ENCODE results near the gene NCAM1.

The NCAM1 gene

GRCh38 chr11:113137713-113138529, 176.7 kb downstream of the NCAM1 start:
- H3K4me3 ChIP-seq (ENCODE audit: low read length), result no peak overlapping the region
- TF ChIP-seq, protein P1, sequence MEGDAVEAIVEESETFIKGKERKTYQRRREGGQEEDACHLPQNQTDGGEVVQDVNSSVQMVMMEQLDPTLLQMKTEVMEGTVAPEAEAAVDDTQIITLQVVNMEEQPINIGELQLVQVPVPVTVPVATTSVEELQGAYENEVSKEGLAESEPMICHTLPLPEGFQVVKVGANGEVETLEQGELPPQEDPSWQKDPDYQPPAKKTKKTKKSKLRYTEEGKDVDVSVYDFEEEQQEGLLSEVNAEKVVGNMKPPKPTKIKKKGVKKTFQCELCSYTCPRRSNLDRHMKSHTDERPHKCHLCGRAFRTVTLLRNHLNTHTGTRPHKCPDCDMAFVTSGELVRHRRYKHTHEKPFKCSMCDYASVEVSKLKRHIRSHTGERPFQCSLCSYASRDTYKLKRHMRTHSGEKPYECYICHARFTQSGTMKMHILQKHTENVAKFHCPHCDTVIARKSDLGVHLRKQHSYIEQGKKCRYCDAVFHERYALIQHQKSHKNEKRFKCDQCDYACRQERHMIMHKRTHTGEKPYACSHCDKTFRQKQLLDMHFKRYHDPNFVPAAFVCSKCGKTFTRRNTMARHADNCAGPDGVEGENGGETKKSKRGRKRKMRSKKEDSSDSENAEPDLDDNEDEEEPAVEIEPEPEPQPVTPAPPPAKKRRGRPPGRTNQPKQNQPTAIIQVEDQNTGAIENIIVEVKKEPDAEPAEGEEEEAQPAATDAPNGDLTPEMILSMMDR (conservative IDR thresholded peaks at IDR 0.05; ENCODE audit: low read depth, low read length), result no peak
- DNase-seq (ENCODE audit: low read depth), result no peak

DNA sequence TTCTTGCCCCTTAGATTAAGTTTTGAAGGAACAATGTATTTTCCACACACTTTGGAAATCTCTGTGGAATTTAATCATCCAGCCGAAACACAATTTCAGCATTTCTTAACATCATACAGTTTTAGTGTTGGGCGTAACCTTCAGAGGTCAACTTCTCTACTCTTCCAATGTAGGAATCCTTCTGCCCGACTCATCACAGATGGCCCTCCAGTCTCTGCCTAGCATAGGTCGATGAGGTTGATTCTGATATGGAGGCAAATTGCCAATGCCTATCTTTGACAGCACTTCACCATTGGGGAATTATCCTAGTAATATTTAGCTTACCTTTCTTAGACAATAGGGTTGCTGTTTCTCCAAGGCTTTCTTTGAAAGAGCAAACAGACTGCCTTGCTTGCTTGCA, 177.5 kb downstream of the NCAM1 start:
- TF ChIP-seq, protein P1 (conservative IDR thresholded peaks at IDR 0.05; ENCODE audit: low read depth, low read length), result no peak
- no peak for DNase-seq (ENCODE audit: low read depth)
- no peak overlapping the region for H3K4me3 ChIP-seq (ENCODE audit: low read length)

- TF ChIP-seq, protein P1 (conservative IDR thresholded peaks at IDR 0.05; ENCODE audit: low read depth, low read length), result no peak
- DNase-seq (ENCODE audit: low read depth), result no peak
- H3K4me3 ChIP-seq (ENCODE audit: low read length), result no peak overlapping the region
These were observed 179.8 kb downstream of the NCAM1 start for GRCh38 chr11:113141010-113141409.

DNA sequence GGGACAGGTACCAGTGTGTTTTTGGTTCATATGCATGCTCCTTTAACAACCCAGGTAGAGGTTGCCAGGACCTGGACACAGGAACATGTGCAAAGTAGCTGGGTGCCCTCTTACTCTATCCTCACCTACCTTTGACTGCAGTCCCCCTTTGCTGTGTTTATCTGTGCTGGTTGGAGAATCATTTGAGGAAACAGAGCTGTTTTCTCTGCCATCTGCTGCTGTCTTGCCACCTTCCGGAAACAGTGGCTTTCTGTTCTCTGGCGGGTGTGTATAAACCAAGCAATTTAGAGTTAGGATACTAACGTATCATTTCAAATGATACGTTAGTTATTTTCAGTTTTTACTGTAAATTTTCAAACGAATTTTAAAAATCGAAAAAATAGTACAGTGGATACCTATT, 181.3 kb downstream of the NCAM1 start:
- no peak overlapping the region for H3K4me3 ChIP-seq (ENCODE audit: low read length)
- TF ChIP-seq, protein P1 (conservative IDR thresholded peaks at IDR 0.05; ENCODE audit: low read depth, low read length), result no peak
- no peak for DNase-seq (ENCODE audit: low read depth)

- DNase-seq (ENCODE audit: low read depth), result no peak
- TF ChIP-seq, protein P1 (conservative IDR thresholded peaks at IDR 0.05; ENCODE audit: low read depth, low read length), result no peak
- H3K4me3 ChIP-seq (ENCODE audit: low read length), result no peak overlapping the region
These were observed 186.0 kb downstream of the NCAM1 start for GRCh38 chr11:113147249-113147648.

DNA sequence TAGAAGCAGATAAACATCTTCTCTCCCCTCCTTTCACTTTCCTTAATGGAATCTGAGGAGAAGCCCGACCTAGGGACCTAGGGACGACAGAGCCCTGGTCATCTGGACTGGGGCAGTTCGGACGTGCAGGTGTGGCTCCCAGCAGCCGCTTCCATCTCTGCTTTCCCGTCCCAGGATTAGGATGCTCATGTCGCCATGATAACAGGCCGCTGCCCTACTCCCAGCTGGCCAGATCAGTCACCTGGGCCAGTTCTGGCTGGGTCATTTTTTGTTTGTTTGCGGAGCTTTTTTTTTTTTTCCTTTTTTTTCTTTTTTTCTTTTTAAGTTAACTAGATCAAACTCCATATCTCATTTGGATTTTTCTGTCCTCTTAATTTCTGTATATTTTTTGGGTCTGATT, 186.9 kb downstream of the NCAM1 start:
- TF ChIP-seq, protein P1 (conservative IDR thresholded peaks at IDR 0.05; ENCODE audit: low read depth, low read length), result no peak
- no peak overlapping the region for H3K4me3 ChIP-seq (ENCODE audit: low read length)
- DNase-seq (ENCODE audit: low read depth), result no peak

- TF ChIP-seq, protein P1 (conservative IDR thresholded peaks at IDR 0.05; ENCODE audit: low read depth, low read length), result no peak
- H3K4me3 ChIP-seq (ENCODE audit: low read length), result no peak overlapping the region
- DNase-seq (ENCODE audit: low read depth), result no peak
These were observed 187.4 kb downstream of the NCAM1 start for GRCh38 chr11:113148652-113149051.
